HG03175 (cell line): Measurements from ENCODE around the gene CHGA.

Experiments used
- ATAC-seq: cut with Tn5 transposase; IDR thresholded peaks from one replicate; pipeline ENCODE4 v1.9.1; 2021; ENCODE audit warnings: mild to moderate bottlenecking, moderate library complexity; ENCODE audit not compliant: unreplicated experiment

CHGA gene

DNA sequence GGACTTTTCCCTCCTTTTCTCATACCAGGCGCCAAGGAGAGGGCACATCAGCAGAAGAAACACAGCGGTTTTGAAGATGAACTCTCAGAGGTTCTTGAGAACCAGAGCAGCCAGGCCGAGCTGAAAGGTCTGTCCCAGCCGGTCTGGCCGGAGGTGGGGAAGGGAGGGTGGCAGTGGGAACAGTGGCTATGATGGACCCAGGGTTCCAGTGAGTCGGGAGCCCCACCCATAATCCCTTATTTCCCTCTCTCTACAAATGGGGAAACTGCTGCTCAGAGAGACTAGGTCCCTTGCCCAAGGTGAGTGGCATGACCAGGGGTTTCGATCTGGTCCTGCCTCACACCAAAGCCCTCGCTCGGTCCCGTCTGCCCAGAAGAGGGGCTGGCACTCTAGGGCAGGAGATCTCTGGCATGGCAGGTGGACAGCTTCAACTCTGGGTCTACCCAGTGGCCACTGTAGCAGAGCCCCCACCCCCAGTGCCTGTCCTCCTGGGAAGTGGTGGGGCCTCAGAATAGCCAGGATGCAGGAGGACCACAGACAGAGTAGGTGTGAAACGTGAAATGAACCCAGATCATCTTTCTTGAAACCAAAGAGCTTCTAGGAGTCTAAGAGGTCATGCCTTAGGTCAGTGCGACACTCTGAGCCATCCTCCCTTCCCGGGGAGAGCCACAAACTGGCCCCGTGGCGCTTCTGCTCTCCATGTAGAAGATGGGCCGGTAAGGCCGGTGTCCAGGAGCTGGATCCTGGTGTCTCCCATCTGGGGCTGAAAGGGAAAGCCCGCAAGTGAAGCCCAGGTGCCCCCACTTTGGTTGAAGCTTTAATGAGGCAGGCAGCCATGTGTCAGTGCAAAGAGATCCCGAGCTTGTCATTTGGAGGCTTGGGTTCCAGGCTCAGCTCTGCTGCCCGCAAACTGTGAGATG, 7.0 kb downstream of the CHGA start:
- no peak for ATAC-seq

DNA sequence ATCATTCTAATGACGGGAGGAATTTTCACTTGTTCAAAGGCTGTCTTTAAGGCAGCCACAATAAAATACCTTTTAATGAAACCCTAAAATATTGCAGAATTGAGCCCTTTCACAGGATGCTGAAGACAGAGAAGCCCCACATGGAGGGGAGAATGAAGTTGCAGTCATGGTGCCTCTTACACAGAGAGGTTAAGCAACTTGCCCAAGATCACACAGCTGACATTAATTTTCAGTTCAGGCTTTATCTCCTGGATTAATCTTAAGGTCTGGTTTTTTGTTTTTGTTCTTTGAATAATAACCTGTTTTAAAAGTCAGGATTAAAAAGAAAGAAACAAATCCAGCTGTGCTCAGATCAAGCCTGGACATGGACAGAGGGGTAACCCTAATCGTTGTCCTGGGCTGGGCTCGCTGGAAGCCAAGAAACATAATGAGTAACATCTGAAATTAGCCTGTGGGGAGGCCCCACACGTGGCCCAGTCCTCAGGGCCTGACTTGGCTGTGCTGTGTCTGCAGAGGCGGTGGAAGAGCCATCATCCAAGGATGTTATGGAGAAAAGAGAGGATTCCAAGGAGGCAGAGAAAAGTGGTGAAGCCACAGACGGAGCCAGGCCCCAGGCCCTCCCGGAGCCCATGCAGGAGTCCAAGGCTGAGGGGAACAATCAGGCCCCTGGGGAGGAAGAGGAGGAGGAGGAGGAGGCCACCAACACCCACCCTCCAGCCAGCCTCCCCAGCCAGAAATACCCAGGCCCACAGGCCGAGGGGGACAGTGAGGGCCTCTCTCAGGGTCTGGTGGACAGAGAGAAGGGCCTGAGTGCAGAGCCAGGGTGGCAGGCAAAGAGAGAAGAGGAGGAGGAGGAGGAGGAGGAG, 8.0 kb downstream of the CHGA start:
- no peak for ATAC-seq

- ATAC-seq, result no peak
These were observed 8.9 kb downstream of the CHGA start for GRCh38 chr14:92931681-92932447.

- ATAC-seq, result no peak
These were observed 9.8 kb downstream of the CHGA start for GRCh38 chr14:92932448-92933395.

DNA sequence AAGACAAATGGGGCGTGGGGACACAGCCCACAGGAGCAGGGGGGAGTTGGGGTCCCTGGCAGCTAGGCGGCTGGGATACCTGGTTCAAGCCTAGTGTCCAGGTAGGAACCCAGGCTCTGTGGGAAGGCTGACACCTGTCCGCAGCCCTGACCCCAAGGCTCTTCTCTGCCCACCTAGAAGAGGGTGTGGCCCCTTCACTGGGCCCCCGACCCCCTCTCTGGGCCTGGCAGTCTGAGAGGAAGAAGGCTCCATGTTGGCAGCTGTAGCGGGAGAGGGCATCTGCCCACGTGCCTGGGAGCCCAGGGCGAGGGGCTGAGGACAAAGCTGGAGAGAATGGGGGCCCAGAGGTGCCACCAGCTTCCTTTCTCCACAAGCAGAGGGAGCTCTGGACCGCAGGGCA, 10.5 kb downstream of the CHGA start:
- no peak for ATAC-seq

DNA sequence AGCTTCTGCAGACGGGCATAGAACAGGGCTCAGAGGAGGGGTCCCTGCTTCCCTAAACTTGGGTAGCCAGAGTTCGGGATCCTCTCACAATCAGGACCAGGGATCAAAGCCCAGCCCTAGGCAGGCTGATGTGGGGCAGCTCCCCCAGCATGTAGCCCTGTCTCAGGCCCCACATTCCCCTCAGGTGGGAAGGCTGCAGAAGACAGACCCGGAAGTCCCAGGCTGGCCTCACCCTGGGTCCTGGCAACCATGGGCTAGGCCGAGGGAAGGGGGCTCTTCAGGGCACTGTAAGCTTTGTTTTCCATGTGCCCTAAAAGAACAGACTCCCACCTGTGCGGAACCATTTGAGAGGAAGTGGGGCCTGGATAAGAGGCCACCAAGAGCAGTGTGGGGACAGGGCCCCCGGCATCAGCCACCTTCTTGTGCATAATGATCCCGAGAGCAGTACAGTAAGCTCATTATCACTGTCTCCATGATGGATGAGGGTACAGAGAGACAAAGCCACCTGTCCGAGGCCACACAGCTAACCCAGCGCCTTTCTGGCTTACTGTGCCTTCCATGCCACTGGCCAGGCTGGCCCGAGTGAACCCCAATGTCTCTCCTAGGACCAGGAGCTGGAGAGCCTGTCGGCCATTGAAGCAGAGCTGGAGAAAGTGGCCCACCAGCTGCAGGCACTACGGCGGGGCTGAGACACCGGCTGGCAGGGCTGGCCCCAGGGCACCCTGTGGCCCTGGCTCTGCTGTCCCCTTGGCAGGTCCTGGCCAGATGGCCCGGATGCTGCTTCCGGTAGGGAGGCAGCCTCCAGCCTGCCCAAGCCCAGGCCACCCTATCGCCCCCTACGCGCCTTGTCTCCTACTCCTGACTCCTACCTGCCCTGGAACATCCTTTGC, 11.5 kb downstream of the CHGA start:
- no peak for ATAC-seq

GRCh38 chr14:92935446-92935845, 12.5 kb downstream of the CHGA start:
- ATAC-seq, result no peak

DNA sequence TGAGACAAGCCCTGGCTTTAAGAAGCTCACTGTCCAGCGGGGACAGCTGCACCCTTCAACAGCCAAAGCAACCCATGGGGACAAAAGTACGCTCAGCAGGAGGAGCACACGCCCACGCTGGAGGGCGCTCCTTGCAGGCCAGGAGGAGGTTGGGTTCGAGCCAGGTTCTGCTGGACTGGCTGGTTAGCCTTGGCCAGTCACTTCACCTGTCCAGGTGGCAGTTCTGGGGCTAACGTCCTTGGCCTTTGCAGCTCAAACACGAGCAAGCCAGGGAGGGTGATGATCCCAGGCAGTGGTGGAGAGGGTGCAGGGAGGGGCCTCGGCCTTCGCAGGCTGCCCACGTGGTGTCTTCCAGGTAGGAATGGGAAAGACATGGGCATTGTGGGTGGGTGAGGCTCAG, 13.1 kb downstream of the CHGA start:
- no peak for ATAC-seq

DNA sequence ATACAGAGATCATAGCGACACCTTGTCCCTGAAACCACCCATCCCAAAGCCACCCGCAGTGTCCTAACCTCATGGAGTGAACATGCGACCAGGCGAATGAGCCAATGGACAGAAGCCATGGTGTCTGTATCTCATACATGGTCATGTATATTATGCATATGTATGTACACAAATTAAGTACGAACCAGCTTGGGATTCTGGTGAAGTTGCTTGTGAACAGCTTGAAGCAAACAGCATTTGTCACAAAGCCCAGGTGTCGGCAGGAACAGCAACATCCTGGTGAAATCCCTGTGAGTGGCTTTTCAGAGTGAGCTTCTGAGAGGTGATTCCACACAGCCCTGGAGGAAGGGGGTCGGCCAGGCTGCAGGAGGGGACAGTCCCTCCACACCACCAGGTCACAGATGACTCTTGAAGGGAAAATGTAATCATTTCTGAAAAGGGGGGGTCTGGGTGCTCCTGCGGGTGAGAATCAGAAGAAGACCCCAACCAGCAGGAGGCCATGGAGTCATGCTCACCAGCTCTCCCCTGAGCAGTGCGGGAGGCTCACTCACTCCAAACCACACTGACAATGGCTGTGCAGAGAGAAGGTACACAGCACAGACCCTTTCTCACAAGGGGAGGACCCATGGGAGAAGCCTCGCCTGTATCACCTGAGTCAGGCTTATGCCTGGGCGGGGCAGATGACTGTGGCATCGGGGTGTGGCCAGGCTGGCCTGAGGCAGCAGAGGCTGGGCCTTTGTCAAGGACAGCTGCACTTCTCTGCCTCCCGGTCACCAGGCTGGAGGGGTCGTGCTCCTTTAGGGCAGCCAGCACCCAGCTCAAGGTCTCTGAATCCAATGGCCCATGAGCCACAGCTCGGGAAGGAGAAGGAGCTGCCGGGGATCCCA, 14.3 kb downstream of the CHGA start:
- no peak for ATAC-seq

- no peak for ATAC-seq
These were observed 15.4 kb downstream of the CHGA start for GRCh38 chr14:92938235-92938875.

- ATAC-seq, result no peak
These were observed 16.1 kb downstream of the CHGA start for GRCh38 chr14:92938890-92939671.

GRCh38 chr14:92939699-92940098, 16.7 kb downstream of the CHGA start:
- ATAC-seq, result no peak

GRCh38 chr14:92940543-92940942, 17.6 kb downstream of the CHGA start:
- no peak for ATAC-seq

DNA sequence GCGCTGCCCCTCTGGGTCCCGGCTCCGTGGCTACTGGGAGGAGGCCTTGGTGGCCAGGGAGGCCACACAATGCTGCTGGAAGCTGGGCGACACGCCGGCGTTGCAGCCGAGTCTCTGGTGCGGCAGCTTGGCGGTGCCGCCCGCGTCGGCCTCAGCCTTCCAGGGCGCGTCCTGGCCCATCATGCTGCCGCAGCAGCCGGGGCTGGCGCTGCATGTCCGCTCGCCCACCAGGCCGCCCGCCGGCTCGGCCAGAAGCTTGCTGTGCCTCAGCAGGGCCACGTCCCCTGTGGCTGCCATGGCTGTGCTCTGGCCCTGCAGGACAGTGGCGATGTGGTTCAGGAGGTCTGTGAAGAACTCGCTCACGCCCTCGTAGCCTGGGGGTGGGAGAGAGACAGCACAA, 18.6 kb downstream of the CHGA start:
- ATAC-seq, result no peak

GRCh38 chr14:92942136-92942535, 19.2 kb downstream of the CHGA start:
- ATAC-seq, result no peak

DNA sequence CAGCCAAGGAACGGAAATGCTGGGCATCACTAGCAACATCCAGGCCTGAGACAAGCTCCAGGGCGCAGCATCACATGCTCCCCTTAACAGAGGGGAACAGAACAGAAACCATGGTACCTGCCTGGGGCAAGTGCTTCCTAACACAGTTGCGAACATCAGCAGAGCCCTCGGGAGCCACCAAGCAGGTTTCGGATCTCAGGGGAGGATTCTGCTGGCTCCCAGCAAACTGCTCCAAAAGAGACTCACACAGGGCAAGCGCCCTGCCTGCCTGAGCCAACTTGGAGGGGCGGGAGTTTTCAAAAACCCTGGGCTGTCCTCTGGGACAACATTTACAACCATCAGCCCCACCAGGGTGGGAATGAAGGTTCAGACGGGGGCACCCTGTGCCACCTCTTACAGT, 19.6 kb downstream of the CHGA start:
- no peak for ATAC-seq
